HepG2 (cell line): ENCODE data around the gene CATSPERB. TPM values are rescaled to one million over a fixed set of nuclear protein-coding genes. Genes with fewer than 3 reads are reported as not detected.
"Not testable (repeated sequence)": the region's sequence is repeated elsewhere in the genome, so short reads cannot be mapped to it uniquely, and the experiment has no call there.

Source experiments
- ATAC-seq: fragments of 200-7000 bp; cut with Tn5 transposase; 3 replicates; pipeline ENCODE4 v1.9.1; 2020; ENCODE audit warnings: mild to moderate bottlenecking, moderate library complexity
- BruUV-seq: library from RNA; stranded (reverse); fragments of 400-500 nt; replicated peaks from 2 replicates; lab custom pipeline; 2021; lab: Mats Ljungman, UMichigan
- CTCF ChIA-PET: fragments of 300-600 bp; formaldehyde crosslinking; extraction: SDS; loops from one replicate; lab custom pipeline; 2021; ENCODE audit warnings: low total read pairs, inconsistent platforms, low intra/inter-chr PET ratio; lab: Yijun Ruan, JAX
- POLR2A ChIA-PET: fragments of 350-600 bp; sonication (Branson Sonifier 250); formaldehyde crosslinking; loops from one replicate; lab custom pipeline; 2020; ENCODE audit warnings: antibody characterized with exemption, inconsistent platforms; lab: Yijun Ruan, JAX
- DNase-seq: peaks from one replicate; pipeline ENCODE4 v3.0.0-alpha.2; 2015; ENCODE audit warnings: low spot score
- FAIRE-seq: peaks from 3 replicates; lab custom pipeline; 2011; peaks lifted over from hg19 to GRCh38; lab: Jason Lieb, UNC
- H2AFZ ChIP-seq: one replicate; pipeline ENCODE4 v1.6.1; 2011; ENCODE audit warnings: low read length, inconsistent platforms
- H3K27ac ChIP-seq: fragments of 300-600 bp; 3 replicates; pipeline ENCODE4 v1.8.0; 2011; ENCODE audit warnings: mixed run types, mild to moderate bottlenecking, mixed read lengths, low read length, inconsistent platforms; ENCODE audit not compliant: insufficient read depth; ENCODE audit errors: extremely low read length
- H3K27me3 ChIP-seq, 2 experiments: fragments of 200-600 bp in 1 of 2; 2 replicates in 1 of 2; 3 replicates in 1 of 2; pipeline versions ENCODE4 v1.6.0 to v1.8.0; 2011; ENCODE audit warnings: low read length in 2 of 2, mild to moderate bottlenecking in 2 of 2, moderate library complexity in 2 of 2, inconsistent platforms in 1 of 2; ENCODE audit not compliant: insufficient read depth in 2 of 2, control insufficient read depth in 1 of 2
- H3K36me3 ChIP-seq, 2 experiments: fragments of 200-600 bp in 1 of 2; replicated peaks in 1 of 2; 2 replicates in 1 of 2; 3 replicates in 1 of 2; pipeline versions ENCODE4 v1.5.1 to v1.8.0; 2011; ENCODE audit warnings: low read length in 2 of 2, inconsistent platforms in 1 of 2; ENCODE audit not compliant: insufficient read depth in 2 of 2, control insufficient read depth in 1 of 2
- H3K4me1 ChIP-seq: 2 replicates; pipeline ENCODE4 v1.5.1; 2012; ENCODE audit warnings: low read length, inconsistent platforms; ENCODE audit not compliant: insufficient read depth
- H3K4me2 ChIP-seq: 2 replicates; pipeline ENCODE4 v1.6.0; 2011; ENCODE audit warnings: low read depth, low read length, inconsistent platforms
- H3K4me3 ChIP-seq, 3 experiments: fragments of 200-600 bp in 1 of 3; sonication (generic), shearing (Covaris generic) in 1 of 3; replicated peaks in 1 of 3; 2 replicates each; pipeline ENCODE4 v1.5.1; 2011 to 2016; ENCODE audit warnings: low read length in 3 of 3, inconsistent platforms in 2 of 3, low read depth in 2 of 3, mild to moderate bottlenecking in 2 of 3, control low read depth in 1 of 3, mixed read lengths in 1 of 3; ENCODE audit not compliant: insufficient read depth in 1 of 3
- H3K79me2 ChIP-seq: one replicate; pipeline ENCODE4 v1.6.1; 2011; ENCODE audit warnings: low read length, inconsistent platforms; ENCODE audit not compliant: insufficient read depth
- H3K9ac ChIP-seq: 2 replicates; pipeline ENCODE4 v1.6.0; 2011; ENCODE audit warnings: mild to moderate bottlenecking, low read depth, low read length, inconsistent platforms; ENCODE audit not compliant: insufficient read depth
- H3K9me3 ChIP-seq: 2 replicates; pipeline ENCODE4 v1.5.1; 2012; ENCODE audit warnings: mild to moderate bottlenecking, low read length
- H4K20me1 ChIP-seq: 2 replicates; pipeline ENCODE4 v1.6.0; 2011; ENCODE audit warnings: inconsistent platforms, mild to moderate bottlenecking, low read length, moderate library complexity; ENCODE audit not compliant: insufficient read depth
- ATRX ChIP-seq: sonication (generic); formaldehyde crosslinking; IDR thresholded peaks from 2 replicates; pipeline ENCODE4 v1.4.0; 2020; ENCODE audit warnings: missing genetic modification reagents, borderline replicate concordance
- BCLAF1 ChIP-seq: fragments of 450-650 bp; IDR thresholded peaks from 2 replicates; pipeline ENCODE4 v1.6.1; 2017; ENCODE audit warnings: mild to moderate bottlenecking
- CC2D1A ChIP-seq: sonication (generic); formaldehyde crosslinking; IDR thresholded peaks from 2 replicates; pipeline ENCODE4 v1.8.1; 2023; ENCODE audit warnings: mild to moderate bottlenecking, missing genetic modification reagents
- EZH2 ChIP-seq: conservative IDR thresholded peaks from 2 replicates; pipeline ENCODE4 v1.6.1; 2012; ENCODE audit warnings: mild to moderate bottlenecking, low read depth, low read length, moderate library complexity
- MXD1 ChIP-seq: sonication (generic); formaldehyde crosslinking; IDR thresholded peaks from 2 replicates; pipeline ENCODE4 v1.4.0; 2020; ENCODE audit warnings: mild to moderate bottlenecking, missing genetic modification reagents
- SMYD3 ChIP-seq: sonication (generic); formaldehyde crosslinking; IDR thresholded peaks from 2 replicates; pipeline ENCODE4 v1.8.1; 2023; ENCODE audit warnings: mild to moderate bottlenecking, missing genetic modification reagents
- TFE3 ChIP-seq: IDR thresholded peaks from 2 replicates; pipeline ENCODE4 v1.6.1; 2016
- XBP1 ChIP-seq: sonication (generic); formaldehyde crosslinking; IDR thresholded peaks from 2 replicates; pipeline ENCODE4 v1.5.0; 2020; ENCODE audit warnings: missing genetic modification reagents
- ZNF138 ChIP-seq: sonication (generic); formaldehyde crosslinking; IDR thresholded peaks from 2 replicates; pipeline ENCODE4 v1.5.0; 2020; ENCODE audit warnings: mild to moderate bottlenecking, low read depth, missing genetic modification reagents
- ZNF274 ChIP-seq: sonication (generic); formaldehyde crosslinking; IDR thresholded peaks from 2 replicates; pipeline ENCODE4 v1.5.1; 2020; ENCODE audit warnings: mild to moderate bottlenecking, missing genetic modification reagents
- ZNF510 ChIP-seq: sonication (generic); formaldehyde crosslinking; IDR thresholded peaks from 2 replicates; pipeline ENCODE4 v1.4.0; 2020; ENCODE audit warnings: low read depth, mild to moderate bottlenecking, missing genetic modification reagents
- ZNF557 ChIP-seq: sonication (generic); formaldehyde crosslinking; IDR thresholded peaks from 2 replicates; pipeline ENCODE4 v1.4.0; 2020; ENCODE audit warnings: missing genetic modification reagents
- ZNF660 ChIP-seq: sonication (generic); formaldehyde crosslinking; IDR thresholded peaks from 2 replicates; pipeline ENCODE4 v1.5.1; 2020; ENCODE audit warnings: mild to moderate bottlenecking, low read depth, missing genetic modification reagents, borderline replicate concordance
- ZNF790 ChIP-seq: sonication (generic); formaldehyde crosslinking; IDR thresholded peaks from 2 replicates; pipeline ENCODE4 v1.8.0; 2022; ENCODE audit warnings: missing genetic modification reagents, mild to moderate bottlenecking, borderline replicate concordance
- WGBS: methylation state at CpG from one replicate; pipeline ENCODE4 v1.1.6; 2017; ENCODE audit warnings: low lambda C conversion rate; 5-methylcytosine and 5-hydroxymethylcytosine counted together
- in situ Hi-C: cut with HindIII; loops from 2 replicates; pipeline ENCODE4 v1.10.0; 2017; ENCODE audit warnings: low pct_unique_long_range_greater_than_20kb; ENCODE audit not compliant: extremely low pct_ligation_motif_present
- intact Hi-C: fragments of 100-400 bp; cut with micrococcal nuclease; formaldehyde crosslinking; loops from one replicate; pipeline ENCODE4 v1.10.0; 2022; ENCODE audit not compliant: unreplicated experiment
- polyA plus RNA-seq, 8 experiments: library from polyadenylated mRNA; depleted of rRNA in 3 of 8; stranded (reverse) in 7 of 8; unstranded in 1 of 8; fragments of >200 nt; fragmentation: Illumina TruSeq in 4 of 8; extraction: Trizol in 4 of 8; gene quantifications; 2 replicates each; pipeline versions ENCODE4 v1.2.1 to v1.2.3, GENCODE V29; 2011 to 2016; ENCODE audit warnings: low read depth in 4 of 8, missing spikeins in 1 of 8, mixed read lengths in 1 of 8; ENCODE audit not compliant: insufficient read depth in 1 of 8
- total RNA-seq, 5 experiments: library from RNA; depleted of rRNA; stranded (reverse); fragments of >200 nt; fragmentation: Illumina TruSeq; extraction: Trizol; gene quantifications; 2 replicates each; pipeline ENCODE4 v1.2.3, GENCODE V29; 2016; ENCODE audit warnings: low read depth in 1 of 5

Gene CATSPERB
- total and polyA plus RNA-seq, 2 of the 13 experiments (the other 11 are each of a cell fraction or from before 2014, with no cell fraction given) = not detected

GRCh38 chr14:91742621-91743304 lies 10.9 kb upstream of the CATSPERB start:
- no peak for TF ChIP-seq ZNF510 (CRISPR knock-in tag)
- no peak for TF ChIP-seq ZNF790 (CRISPR knock-in tag)
- no peak for TF ChIP-seq SMYD3 (CRISPR knock-in tag)
- TF ChIP-seq MXD1 (CRISPR knock-in tag) = no peak
- TF ChIP-seq ATRX (CRISPR knock-in tag) = no peak
- no peak for TF ChIP-seq ZNF557 (CRISPR knock-in tag)
- no peak for TF ChIP-seq ZNF274 (CRISPR knock-in tag)
- TF ChIP-seq TFE3 (CRISPR knock-in tag) = no peak
- TF ChIP-seq XBP1 (CRISPR knock-in tag) = no peak
- no peak for TF ChIP-seq ZNF660 (CRISPR knock-in tag)
- TF ChIP-seq BCLAF1 = no peak
- no peak for TF ChIP-seq CC2D1A (CRISPR knock-in tag)
- no peak for TF ChIP-seq ZNF138 (CRISPR knock-in tag)
- TF ChIP-seq EZH2 = no peak
- FAIRE-seq (no peak), DNase-seq (no peak), ATAC-seq (no peak)
- Histone ChIP-seq H2AFZ (no peak overlapping the region), H3K9me3 (no peaks in the 10 kb centered on the region), H3K9ac (no peak overlapping the region), H3K36me3 (no peaks in the 10 kb centered on the region), H3K79me2 (no peaks in the 10 kb centered on the region), H3K4me2 (no peak overlapping the region), H3K27ac (no peak overlapping the region), H3K4me3 (no peak overlapping the region), H4K20me1 (no peaks in the 10 kb centered on the region), H3K4me1 (peaks cover 9% of the 10 kb centered on the region), H3K27me3 (no peaks in the 10 kb centered on the region)
- in situ Hi-C loops = no loop called here
- BruUV-seq = no TSS peak
- WGBS = 72% methylated on average over 1 of the region's 1 CpG
- intact Hi-C loops = no loop called here
- POLR2A ChIA-PET = no interaction called here
- CTCF ChIA-PET = no interaction called here

GRCh38 chr14:91739867-91740266 lies 8.0 kb upstream of the CATSPERB start:
- CTCF ChIA-PET, POLR2A ChIA-PET, H3K27me3 ChIP-seq, H3K36me3 ChIP-seq, H3K4me3 ChIP-seq, H3K27ac ChIP-seq, in situ Hi-C loops, ATAC-seq, H2AFZ ChIP-seq, intact Hi-C loops, FAIRE-seq, H3K4me1 ChIP-seq, H3K79me2 ChIP-seq, H3K4me2 ChIP-seq, H3K9ac ChIP-seq, DNase-seq, H4K20me1 ChIP-seq, BruUV-seq, H3K9me3 ChIP-seq: not testable (repeated sequence)
- WGBS = 0% methylated on average over 2 of the region's 2 CpGs
